Measurements from ENCODE around the gene INSM1. TPM values are rescaled to one million over a fixed set of nuclear protein-coding genes. Genes with fewer than 3 reads are reported as not detected.

The INSM1 gene
- total and polyA plus RNA-seq, 2 donors (not counting 3 experiments of a cell fraction or from before 2014, with no cell fraction given) = not detected

DNA sequence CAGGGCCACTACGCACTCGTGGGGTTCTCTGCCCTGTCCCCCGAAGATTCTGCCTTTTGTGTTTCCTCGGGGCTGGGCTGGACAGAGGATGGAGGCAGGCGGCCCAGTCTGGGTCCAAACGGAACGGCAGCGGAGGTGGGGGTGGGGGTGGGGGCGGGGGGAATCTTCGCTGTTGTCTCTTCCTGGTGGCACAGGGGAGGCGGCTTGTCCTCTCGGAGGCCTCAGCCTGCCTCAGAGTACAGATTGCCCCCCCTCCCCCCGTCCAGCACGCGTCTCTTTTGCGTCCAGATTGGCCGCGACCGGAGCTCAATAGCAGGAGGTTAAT lies 1.4 kb upstream of the INSM1 start:
- no peak for FAIRE-seq
- Histone ChIP-seq H4K20me1 (replicated peaks; ENCODE audit: control insufficient read depth, extremely low read depth, insufficient read depth, low read length) (no peaks in the 10 kb centered on the region), H3K9me3 (replicated peaks; ENCODE audit: control insufficient read depth, insufficient read depth, low read length) (no peaks in the 10 kb centered on the region), H3K27ac (ENCODE audit: insufficient read depth, low read depth, low read length) (no peak overlapping the region), H3K79me2 (ENCODE audit: control insufficient read depth, insufficient read depth, low read length) (no peaks in the 10 kb centered on the region), H3K4me2 (ENCODE audit: insufficient read depth, low read length) (no peak overlapping the region), H3K4me1 (ENCODE audit: control insufficient read depth, extremely low read depth, insufficient read depth, low read length) (no peaks in the 10 kb centered on the region), H2AFZ (ENCODE audit: low read depth, low read length) (no peak overlapping the region), H3K4me3 (replicated peaks in 1 of 3; ENCODE audit: insufficient read depth in 1 of 3, low read depth in 1 of 3, low read length in 3 of 3) (no peak overlapping the region), H3K9ac (replicated peaks; ENCODE audit: extremely low read depth, insufficient read depth, low read length) (no peak overlapping the region), H3K36me3 (ENCODE audit: control insufficient read depth in 2 of 2, extremely low read depth in 1 of 2, insufficient read depth in 2 of 2, low read length in 2 of 2) (no peaks in the 10 kb centered on the region), H3K27me3 (ENCODE audit: control insufficient read depth in 2 of 2, insufficient read depth in 2 of 2, low read length in 2 of 2) (peaks cover 68 to 91% of the 10 kb centered on the region in 2 experiments), H3K9me1 (replicated peaks; ENCODE audit: control insufficient read depth, extremely low read depth, insufficient read depth, low read length) (no peaks in the 10 kb centered on the region)
- dilution Hi-C loops (cut with MboI; ENCODE audit: extremely low pct_ligation_motif_present, low sequenced_read_pairs) = no loop called here
- CTCF ChIA-PET = no interaction called here
- TF ChIP-seq JUN (IDR thresholded peaks at IDR 0.05; ENCODE audit: borderline replicate concordance, insufficient read depth, insufficient read length, low read depth) = no peak
- TF ChIP-seq GATA2 (IDR thresholded peaks at IDR 0.05; ENCODE audit: insufficient read depth, insufficient read length, low read depth, low read length) = no peak
- no peak for TF ChIP-seq MYC (IDR thresholded peaks at IDR 0.05; ENCODE audit: low read depth, low read length)
- TF ChIP-seq, protein P1, sequence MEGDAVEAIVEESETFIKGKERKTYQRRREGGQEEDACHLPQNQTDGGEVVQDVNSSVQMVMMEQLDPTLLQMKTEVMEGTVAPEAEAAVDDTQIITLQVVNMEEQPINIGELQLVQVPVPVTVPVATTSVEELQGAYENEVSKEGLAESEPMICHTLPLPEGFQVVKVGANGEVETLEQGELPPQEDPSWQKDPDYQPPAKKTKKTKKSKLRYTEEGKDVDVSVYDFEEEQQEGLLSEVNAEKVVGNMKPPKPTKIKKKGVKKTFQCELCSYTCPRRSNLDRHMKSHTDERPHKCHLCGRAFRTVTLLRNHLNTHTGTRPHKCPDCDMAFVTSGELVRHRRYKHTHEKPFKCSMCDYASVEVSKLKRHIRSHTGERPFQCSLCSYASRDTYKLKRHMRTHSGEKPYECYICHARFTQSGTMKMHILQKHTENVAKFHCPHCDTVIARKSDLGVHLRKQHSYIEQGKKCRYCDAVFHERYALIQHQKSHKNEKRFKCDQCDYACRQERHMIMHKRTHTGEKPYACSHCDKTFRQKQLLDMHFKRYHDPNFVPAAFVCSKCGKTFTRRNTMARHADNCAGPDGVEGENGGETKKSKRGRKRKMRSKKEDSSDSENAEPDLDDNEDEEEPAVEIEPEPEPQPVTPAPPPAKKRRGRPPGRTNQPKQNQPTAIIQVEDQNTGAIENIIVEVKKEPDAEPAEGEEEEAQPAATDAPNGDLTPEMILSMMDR (IDR thresholded peaks at IDR 0.05; ENCODE audit: extremely low read depth in 1 of 2, insufficient read depth in 1 of 2, low read depth in 1 of 2, low read length in 2 of 2) = no peak
- no peak for TF ChIP-seq FOS (IDR thresholded peaks at IDR 0.05; ENCODE audit: borderline replicate concordance, insufficient read depth, low read length)
- TF ChIP-seq POLR2A (IDR thresholded peaks at IDR 0.05; ENCODE audit: low read depth, low read length) = no peak
- no peak for TF ChIP-seq EZH2 (IDR thresholded peaks at IDR 0.05; ENCODE audit: borderline replicate concordance, low read depth, low read length, severe bottlenecking)
- TF ChIP-seq, protein P2, sequence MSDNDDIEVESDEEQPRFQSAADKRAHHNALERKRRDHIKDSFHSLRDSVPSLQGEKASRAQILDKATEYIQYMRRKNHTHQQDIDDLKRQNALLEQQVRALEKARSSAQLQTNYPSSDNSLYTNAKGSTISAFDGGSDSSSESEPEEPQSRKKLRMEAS (IDR thresholded peaks at IDR 0.05; ENCODE audit: insufficient read depth, insufficient read length) = no peak
- TF ChIP-seq POLR2AphosphoS5 (IDR thresholded peaks at IDR 0.05; ENCODE audit: insufficient read depth, low read depth, low read length) = no peak
- POLR2A ChIA-PET = no interaction called here
- no peak for DNase-seq (ENCODE audit: low read depth, low spot score)
- no TSS peak for BruUV-seq (replicated peaks)
- intact Hi-C loops (cut with micrococcal nuclease) = loop anchor here (10.0 kb wide), 2 partner anchors 48 to 458 kb away; no protein-coding TSS in a partner anchor

Data from endothelial cell of umbilical vein (primary cell).